Inflammatory macrophage (primary cell): ENCODE measurements around the gene NDE1.
A peak's percentile ranks its signal among the peaks of the same experiment; 100 is the strongest.
"Not testable (repeated sequence)": the region's sequence is repeated elsewhere in the genome, so short reads cannot be mapped to it uniquely, and the experiment has no call there.

Source experiments
- DNase-seq, 2 donors: peaks; one replicate each; pipeline ENCODE4 v3.0.0-alpha.2; 2020 to 2022

Gene NDE1

GRCh38 chr16:15652293-15653001, 2.4 kb downstream of the NDE1 start:
- no peak for DNase-seq

GRCh38 chr16:15653227-15653626, 3.2 kb downstream of the NDE1 start:
- no peak for DNase-seq

DNA sequence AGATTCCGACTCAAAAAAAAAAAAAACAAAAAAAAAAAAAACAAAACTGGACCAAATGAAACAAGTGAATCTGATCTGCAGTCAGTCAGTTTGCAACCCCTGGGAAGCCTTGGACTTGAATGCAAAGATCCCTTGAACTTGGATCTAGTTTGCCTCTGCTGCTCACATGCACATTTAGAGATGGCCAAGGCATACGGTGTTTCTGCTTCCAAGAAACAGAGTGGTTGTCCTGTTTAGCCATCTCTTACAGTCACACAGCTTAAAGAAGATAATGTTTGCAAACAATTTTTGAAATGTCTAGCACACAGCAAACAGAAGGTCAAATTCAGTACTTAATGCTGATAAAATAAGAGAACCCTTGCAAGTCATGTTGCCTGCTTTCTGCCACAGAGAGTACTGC, 4.5 kb downstream of the NDE1 start:
- DNase-seq = no peak

- not testable (repeated sequence) for DNase-seq
Measured at GRCh38 chr16:15655561-15655960, 5.5 kb downstream of the NDE1 start.

DNA sequence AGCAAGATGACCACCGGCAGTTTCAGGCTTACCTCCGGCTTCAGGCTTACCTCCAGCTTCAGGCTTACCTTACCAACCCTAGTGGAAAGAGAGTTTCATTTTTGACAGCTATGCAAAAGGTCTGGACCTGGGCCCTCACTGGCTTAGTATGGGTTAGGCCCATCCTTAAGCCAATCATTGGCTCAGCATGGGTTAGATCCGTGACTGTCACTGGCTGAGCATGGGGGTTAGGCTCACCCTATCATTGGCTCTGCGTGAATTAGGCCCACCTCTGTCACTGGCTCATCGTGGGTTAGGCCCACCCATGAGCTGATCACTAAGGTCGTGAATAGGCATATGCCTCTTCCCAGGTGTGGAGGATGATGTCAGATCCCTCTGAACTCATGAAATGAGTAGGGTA, 8.1 kb downstream of the NDE1 start:
- DNase-seq = no peak

- no peak for DNase-seq
Measured at GRCh38 chr16:15658556-15658955, 8.5 kb downstream of the NDE1 start.

- DNase-seq = no peak
Measured at GRCh38 chr16:15660203-15660601, 10.2 kb downstream of the NDE1 start.

DNA sequence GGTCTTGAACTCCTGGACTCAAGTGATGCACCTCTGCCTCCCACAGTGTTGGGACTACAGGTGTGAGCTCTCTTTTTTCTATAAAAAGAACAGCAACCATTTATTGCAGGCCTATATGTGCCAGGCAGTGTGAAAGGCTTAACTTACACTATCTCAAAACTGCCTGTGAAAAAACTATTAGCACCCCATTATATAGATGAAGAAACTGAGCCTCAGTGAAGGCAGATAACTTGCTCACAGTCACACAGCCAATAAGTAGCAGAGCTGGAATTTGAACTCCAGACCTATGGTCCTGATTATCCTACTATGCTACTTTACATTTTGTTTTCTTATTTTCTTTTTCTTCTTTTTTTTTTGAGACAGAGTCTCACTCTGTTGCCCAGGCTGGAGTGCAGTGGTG, 15.1 kb downstream of the NDE1 start:
- no peak for DNase-seq

- DNase-seq = no peak
Measured at GRCh38 chr16:15667091-15667742, 17.2 kb downstream of the NDE1 start.

GRCh38 chr16:15671530-15672117, 21.6 kb downstream of the NDE1 start:
- no peak for DNase-seq

GRCh38 chr16:15672127-15672513, 22.1 kb downstream of the NDE1 start:
- not testable (repeated sequence) for DNase-seq

DNA sequence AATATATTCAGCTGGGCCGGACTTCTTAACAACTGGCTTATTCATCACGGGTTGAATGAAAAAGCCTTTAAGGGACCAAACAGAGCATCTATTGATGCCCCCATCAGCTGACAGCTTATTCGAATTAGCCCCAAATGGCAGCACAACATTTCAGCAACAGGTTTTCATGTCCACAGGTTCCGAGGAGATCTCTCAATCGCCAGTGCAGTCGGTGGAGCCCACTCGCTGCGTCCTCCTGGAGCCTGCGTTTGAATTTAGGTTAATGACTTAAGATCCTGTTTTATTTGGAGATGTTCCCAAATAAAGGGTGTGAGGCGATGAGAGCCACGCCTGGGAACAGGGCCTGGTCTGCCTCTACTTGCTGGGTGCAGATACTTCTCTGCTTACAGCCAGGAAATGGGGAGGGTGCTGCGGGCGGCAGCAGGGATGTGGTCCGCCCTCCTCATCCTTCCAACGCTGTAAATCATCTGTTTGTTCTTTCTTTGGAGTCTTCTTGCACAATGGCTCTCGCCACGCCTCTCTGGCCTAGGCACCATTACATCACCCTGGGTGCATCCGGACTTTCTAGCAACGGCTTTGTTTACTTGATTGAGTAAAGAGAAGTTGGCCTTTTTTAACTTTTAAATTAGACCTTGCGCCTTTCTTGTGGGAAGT, 22.6 kb downstream of the NDE1 start:
- peak; percentile 96 to 98 for DNase-seq

GRCh38 chr16:15674571-15674970, 24.5 kb downstream of the NDE1 start:
- no peak for DNase-seq

DNA sequence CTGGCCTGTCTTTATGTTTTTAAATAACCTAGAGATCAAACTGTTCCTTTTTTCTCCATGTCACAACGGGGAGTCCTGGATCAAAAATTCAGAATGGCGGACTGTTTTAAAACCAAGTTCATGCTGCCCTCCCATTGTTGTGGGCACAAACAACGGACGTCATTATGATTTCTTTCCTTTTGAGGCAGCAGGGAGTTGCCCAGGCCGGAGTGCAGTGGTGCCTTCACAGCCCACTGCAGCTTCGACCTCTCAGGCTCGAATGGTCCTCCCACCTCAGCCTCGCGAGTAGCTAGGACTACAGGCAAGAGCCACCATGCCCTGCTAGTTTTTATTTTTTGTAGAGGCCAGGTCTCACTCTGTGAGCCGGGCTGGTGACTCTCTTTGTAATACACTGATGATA, 26.5 kb downstream of the NDE1 start:
- DNase-seq = no peak

DNA sequence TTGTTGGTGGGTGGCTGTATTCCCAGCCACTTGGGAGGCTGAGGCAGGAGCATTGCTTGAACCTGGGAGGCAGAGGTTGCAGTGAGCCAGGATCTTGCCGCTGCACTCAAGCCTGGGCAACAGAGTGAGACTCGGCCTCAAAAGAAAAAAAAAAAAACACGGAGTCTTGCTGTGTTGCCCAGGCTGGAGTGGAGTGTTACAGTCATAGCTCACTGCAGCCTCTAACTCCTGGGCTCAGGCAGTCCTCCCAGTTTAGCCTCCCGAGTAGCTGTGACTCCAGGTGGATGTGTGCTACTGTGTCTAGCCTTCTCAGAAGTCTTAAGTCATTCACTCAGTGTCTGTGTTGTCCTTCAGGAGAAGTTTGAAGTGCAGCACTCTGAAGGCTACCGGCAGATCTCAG, 27.4 kb downstream of the NDE1 start:
- no peak for DNase-seq

DNA sequence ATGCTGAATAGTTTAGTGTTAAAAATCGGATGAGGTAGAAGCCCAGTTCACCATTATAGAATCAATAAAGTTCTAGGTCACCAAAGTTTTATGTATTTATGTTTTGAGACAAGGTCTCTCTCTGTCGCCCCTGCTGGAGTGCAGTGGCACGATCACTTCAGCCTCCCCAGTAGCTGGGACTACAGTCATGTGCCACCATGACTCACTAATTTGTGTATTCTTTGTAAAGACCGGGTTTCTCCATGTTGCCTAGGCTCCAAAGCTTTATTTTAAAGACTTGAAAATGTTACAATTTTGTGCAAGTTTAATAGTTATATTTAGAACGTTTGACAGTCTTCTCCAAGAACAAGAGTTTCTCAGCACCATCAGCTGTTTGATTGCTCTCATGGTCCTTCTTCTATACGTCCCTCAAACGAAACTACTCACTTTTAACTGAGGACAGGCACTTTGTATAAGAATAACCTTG, 32.1 kb downstream of the NDE1 start:
- DNase-seq = peak; percentile 88 to 89

DNA sequence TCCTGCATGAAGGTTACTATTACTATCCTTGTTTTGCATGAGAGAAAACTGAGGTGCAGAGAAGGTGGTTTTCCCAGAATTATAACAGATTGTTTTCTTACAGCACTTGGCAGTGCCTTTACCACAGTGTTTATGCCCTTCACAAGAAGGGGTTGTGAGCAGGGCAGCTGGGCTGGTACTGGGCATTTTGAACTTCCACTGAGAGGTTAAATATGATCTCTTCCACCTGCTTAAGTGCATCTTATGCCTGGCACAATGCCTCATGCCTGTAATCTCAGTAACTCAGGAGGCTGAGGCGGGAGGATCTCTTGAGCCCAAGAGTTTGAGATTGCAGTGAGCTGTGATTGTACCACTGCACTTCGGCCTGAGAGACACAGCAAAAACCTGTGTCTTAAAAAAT, 36.2 kb downstream of the NDE1 start:
- no peak for DNase-seq

GRCh38 chr16:15689290-15689689, 39.2 kb downstream of the NDE1 start:
- no peak for DNase-seq

- DNase-seq = no peak
Measured at GRCh38 chr16:15690296-15690695, 40.3 kb downstream of the NDE1 start.

DNA sequence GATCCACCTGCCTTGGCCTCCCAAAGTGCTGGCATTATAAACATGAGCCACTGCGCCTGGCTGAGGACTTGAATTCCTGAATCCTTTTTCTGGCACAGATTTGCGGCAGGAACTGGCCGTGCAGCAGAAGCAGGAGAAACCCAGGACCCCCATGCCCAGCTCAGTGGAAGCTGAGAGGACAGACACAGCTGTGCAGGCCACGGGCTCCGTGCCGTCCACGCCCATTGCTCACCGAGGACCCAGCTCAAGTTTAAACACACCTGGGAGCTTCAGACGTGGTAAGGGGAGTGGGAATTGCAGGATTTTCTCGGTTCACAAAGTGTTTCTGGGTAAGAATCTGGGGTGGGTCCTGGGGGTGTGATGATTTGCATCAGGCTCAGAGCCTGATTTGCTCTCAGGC, 41.0 kb downstream of the NDE1 start:
- no peak for DNase-seq

DNA sequence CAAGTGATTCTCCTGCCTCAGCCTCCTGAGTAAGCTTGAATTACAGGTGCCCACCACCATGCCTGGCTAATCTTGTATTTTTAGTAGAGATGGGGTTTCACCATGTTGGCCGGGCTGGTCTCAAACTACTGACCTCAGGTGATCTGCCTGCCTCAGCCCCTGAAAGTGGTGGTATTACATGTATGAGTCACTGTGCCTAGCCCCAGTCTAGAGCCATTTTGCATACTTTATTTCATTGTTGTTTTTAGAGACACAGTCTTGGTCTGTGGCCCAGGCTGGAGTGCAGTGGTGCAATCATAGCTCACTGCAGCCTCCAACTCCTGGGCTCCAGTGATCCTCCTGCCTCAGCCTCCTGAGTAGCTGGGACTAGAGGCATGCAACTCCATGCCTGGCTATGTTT, 42.5 kb downstream of the NDE1 start:
- not testable (repeated sequence) for DNase-seq

DNA sequence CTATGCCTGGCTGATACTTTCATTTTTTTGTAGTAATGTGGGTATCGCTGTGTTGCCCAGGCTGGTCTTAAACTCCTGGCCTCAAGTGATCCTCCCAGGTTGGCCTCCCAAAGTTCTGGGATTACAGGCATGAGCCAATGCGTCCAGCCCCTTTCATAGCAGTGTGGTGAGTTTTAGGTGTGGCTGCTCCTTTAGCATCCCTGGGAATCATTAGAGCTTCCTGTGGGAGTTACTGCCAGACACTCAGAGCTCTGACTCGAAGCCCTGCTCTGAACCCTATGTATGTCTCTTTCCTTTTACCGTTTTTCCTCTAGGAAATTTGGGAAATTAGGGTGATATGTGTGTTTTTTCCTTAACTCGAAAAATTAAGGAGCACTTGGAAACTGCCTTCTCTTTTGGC, 44.5 kb downstream of the NDE1 start:
- no peak for DNase-seq

DNA sequence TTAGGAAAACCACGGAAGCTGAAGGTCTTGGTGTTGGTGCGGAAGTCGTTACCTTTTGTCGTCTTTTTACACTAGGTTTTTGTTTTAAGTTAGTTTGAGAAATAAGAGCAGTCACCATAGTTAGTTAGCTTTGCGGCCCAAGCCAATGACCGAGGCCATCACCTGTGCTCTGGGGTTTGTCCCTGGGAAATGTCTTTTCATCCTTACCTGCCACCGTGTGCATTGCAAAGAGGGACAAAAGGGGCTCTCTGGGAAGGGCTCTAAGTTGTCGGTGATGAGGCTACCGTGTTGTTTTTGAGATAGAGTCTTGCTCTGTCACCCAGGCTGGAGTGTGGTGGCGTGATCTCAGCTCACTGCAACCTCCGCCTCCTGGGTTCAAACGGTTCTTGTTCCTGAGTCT, 49.8 kb downstream of the NDE1 start:
- DNase-seq = no peak

DNA sequence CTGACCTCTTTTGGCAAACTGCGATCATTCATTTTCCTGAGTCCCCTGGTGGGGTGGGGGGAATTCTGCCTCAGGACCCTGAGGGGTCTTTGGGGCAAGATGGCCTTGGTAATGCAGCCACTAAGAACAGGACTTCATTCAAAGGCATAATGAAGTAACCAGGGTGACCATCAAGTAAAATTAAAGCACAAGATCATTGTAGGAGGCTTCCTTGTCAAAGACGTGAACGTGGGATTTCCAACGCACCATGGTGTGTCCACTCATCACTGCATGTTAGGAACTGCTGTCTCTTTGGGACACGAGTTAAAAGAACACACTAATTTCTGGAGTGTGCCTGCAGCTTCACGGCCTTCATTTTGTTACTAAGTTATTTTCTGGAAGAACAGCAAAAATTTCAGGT, 51.3 kb downstream of the NDE1 start:
- DNase-seq = no peak
